Stomach (tissue), 4 donors: ENCODE data around the gene SYCE1L.

ENCODE experiments used
- EP300 ChIP-seq: sonication (generic); formaldehyde crosslinking; IDR thresholded peaks from one replicate; pipeline ENCODE4 v1.6.1; 2017; ENCODE audit warnings: antibody characterized with exemption
- POLR2A ChIP-seq, 4 donors: fragments of 450-650 bp; IDR thresholded peaks; one replicate each; pipeline ENCODE4 v1.6.1; 2016; ENCODE audit warnings: antibody characterized with exemption in 4 of 4, control low read depth in 2 of 4, mild to moderate bottlenecking in 1 of 4, moderate library complexity in 1 of 4

DNA sequence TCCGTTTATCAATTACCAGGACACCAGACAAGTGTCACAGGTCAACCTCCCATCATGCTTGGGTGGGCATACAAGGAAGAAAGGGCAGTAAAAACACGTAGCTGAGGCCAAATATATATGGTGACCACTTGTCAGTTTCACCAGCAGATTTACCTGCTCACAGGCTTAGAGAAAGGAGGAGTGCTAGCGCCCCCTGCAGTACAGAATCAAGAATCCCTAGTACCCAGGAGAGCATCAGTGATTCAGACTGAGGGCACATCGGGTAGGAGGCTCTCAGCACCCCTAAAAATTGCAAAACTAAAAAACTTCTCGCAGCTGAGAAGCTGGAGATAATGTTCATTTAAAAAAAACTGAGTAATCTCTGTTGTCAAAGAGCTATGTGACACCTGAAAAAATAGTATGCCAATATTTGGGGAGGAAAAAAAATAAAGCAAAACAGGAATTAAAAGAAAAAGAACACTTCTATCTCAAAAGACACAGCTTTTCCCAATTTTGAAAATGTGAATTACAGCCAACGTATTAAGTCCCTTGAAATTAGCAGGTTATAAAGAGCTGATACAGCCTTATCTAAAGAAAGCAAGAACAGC, 29.5 kb upstream of the SYCE1L start:
- no peak for TF ChIP-seq POLR2A (IDR thresholded peaks at IDR 0.05)
- TF ChIP-seq EP300 = no peak
